Measurements from ENCODE around the gene FLRT1.

The FLRT1 gene

GRCh38 chr11:64057890-64058289 is 22.2 kb downstream of the FLRT1 start:
- Histone ChIP-seq H3K4me3 (ENCODE audit: low read length) (no peak overlapping the region), H3K9me3 (ENCODE audit: control insufficient read depth, low read length) (no peaks in the 10 kb centered on the region), H3K36me3 (ENCODE audit: control insufficient read depth, insufficient read depth, low read length) (no peaks in the 10 kb centered on the region), H3K4me1 (ENCODE audit: control insufficient read depth, insufficient read depth, low read length) (peaks cover 4% of the 10 kb centered on the region), H3K9ac (ENCODE audit: low read length) (no peak overlapping the region), H3K27me3 (ENCODE audit: control insufficient read depth, insufficient read depth, low read length) (peaks cover 23% of the 10 kb centered on the region)

DNA sequence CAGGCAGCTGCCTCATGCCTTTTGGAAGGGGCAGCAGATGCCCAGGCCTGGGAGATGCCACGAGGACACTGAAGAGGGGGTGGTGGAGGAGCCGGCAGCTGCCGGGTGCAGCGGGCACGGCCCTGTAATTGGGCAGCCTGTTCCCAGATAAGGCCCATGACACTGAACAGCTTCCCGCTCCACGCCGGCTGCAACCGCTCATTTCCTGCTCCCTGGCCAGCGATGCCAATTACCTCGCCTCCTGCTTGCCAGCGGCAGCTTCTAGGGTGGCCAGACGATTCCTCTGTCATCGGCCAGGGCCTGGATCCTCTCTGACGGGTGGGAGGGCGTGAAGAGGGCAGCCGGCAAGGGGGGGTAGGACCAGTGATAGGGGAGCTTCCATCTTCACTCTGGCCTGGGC is 22.8 kb downstream of the FLRT1 start:
- Histone ChIP-seq H3K27me3 (ENCODE audit: control insufficient read depth, insufficient read depth, low read length) (peaks cover 23% of the 10 kb centered on the region), H3K9ac (ENCODE audit: low read length) (no peak overlapping the region), H3K4me1 (ENCODE audit: control insufficient read depth, insufficient read depth, low read length) (peaks cover 4% of the 10 kb centered on the region), H3K36me3 (ENCODE audit: control insufficient read depth, insufficient read depth, low read length) (no peaks in the 10 kb centered on the region), H3K9me3 (ENCODE audit: control insufficient read depth, low read length) (no peaks in the 10 kb centered on the region), H3K4me3 (ENCODE audit: low read length) (no peak overlapping the region)

GRCh38 chr11:64059339-64060140 is 23.8 kb downstream of the FLRT1 start:
- H3K4me1 ChIP-seq (ENCODE audit: control insufficient read depth, insufficient read depth, low read length): peaks cover 4% of the 10 kb centered on the region
- no peak overlapping the region for H3K4me3 ChIP-seq (ENCODE audit: low read length)
- no peaks in the 10 kb centered on the region for H3K36me3 ChIP-seq (ENCODE audit: control insufficient read depth, insufficient read depth, low read length)
- peaks cover 23% of the 10 kb centered on the region for H3K27me3 ChIP-seq (ENCODE audit: control insufficient read depth, insufficient read depth, low read length)
- no peak overlapping the region for H3K9ac ChIP-seq (ENCODE audit: low read length)
- no peaks in the 10 kb centered on the region for H3K9me3 ChIP-seq (ENCODE audit: control insufficient read depth, low read length)

- Histone ChIP-seq H3K9ac (ENCODE audit: low read length) (no peak overlapping the region), H3K36me3 (ENCODE audit: control insufficient read depth, insufficient read depth, low read length) (no peaks in the 10 kb centered on the region), H3K9me3 (ENCODE audit: control insufficient read depth, low read length) (no peaks in the 10 kb centered on the region), H3K4me3 (ENCODE audit: low read length) (no peak overlapping the region), H3K4me1 (ENCODE audit: control insufficient read depth, insufficient read depth, low read length) (peaks cover 4% of the 10 kb centered on the region), H3K27me3 (ENCODE audit: control insufficient read depth, insufficient read depth, low read length) (peaks cover 23% of the 10 kb centered on the region)
Measured at GRCh38 chr11:64060263-64060860, 24.6 kb downstream of the FLRT1 start.

GRCh38 chr11:64060861-64061444 is 25.2 kb downstream of the FLRT1 start:
- H3K27me3 ChIP-seq (ENCODE audit: control insufficient read depth, insufficient read depth, low read length): peaks cover 23% of the 10 kb centered on the region
- H3K36me3 ChIP-seq (ENCODE audit: control insufficient read depth, insufficient read depth, low read length): no peaks in the 10 kb centered on the region
- no peak overlapping the region for H3K4me3 ChIP-seq (ENCODE audit: low read length)
- H3K9ac ChIP-seq (ENCODE audit: low read length): no peak overlapping the region
- H3K9me3 ChIP-seq (ENCODE audit: control insufficient read depth, low read length): no peaks in the 10 kb centered on the region
- peaks cover 4% of the 10 kb centered on the region for H3K4me1 ChIP-seq (ENCODE audit: control insufficient read depth, insufficient read depth, low read length)

GRCh38 chr11:64062185-64063039 is 26.7 kb downstream of the FLRT1 start:
- H3K9ac ChIP-seq (ENCODE audit: low read length): no peak overlapping the region
- H3K9me3 ChIP-seq (ENCODE audit: control insufficient read depth, low read length): no peaks in the 10 kb centered on the region
- no peak overlapping the region for H3K4me3 ChIP-seq (ENCODE audit: low read length)
- H3K27me3 ChIP-seq (ENCODE audit: control insufficient read depth, insufficient read depth, low read length): peaks cover 23% of the 10 kb centered on the region
- H3K36me3 ChIP-seq (ENCODE audit: control insufficient read depth, insufficient read depth, low read length): no peaks in the 10 kb centered on the region
- peaks cover 4% of the 10 kb centered on the region for H3K4me1 ChIP-seq (ENCODE audit: control insufficient read depth, insufficient read depth, low read length)

DNA sequence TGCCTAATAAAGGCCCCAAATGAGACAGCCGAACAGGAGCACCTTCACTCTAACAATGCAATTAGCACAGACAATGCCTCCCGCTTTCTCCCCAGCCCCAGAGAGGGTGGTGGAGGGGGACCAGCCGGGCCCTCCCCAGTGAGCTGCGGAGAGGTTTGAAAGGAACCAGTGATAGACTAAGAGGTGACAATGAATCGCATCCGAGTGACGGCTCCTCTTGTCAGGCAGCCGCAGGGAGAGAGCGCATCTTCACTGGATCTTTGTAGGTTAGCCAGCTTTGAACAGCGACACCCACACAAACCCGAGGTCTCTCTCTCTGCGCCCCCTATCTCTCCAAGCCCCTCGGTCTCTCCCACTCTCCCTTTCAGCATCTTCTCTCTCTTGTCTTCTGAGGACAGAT is 28.0 kb downstream of the FLRT1 start:
- no peak overlapping the region for H3K9ac ChIP-seq (ENCODE audit: low read length)

DNA sequence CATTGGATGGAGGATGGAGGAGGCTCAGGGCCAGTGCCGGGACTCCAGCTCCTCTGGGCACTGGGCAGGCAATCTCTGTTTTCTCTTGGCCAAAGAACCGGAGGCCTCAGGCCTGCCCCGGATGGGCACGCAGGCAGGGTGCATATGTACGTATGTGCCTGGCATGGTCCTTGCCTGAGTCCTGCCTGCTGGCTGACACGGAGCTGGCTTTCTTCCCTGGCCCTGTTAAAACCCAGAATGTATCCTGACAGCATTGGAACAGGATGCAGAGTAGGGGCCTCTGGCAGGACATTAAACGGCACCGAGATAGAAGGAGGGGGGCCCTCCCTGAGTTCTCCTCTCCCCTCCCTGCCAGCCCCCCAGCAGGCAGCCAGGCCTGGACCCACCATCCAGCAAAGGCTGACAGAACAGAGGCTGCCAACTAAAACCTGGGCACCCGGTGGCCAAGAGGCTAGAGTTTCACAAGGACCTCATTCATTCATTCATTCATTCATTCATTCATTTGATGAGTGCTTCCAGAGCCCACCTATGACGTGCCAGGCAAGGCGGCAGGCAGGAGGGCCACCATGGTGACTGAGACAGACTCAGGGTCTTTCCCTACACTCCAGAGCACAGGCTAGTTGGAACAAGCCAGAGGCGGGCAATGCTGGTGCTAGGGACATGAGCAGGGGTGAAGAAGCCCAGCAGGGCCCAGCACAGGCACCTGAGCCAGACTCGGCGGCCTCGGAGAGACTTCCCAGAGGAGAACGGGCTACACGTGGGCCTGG is 28.8 kb downstream of the FLRT1 start:
- Histone ChIP-seq H3K4me3 (ENCODE audit: low read length) (no peak overlapping the region), H3K27me3 (ENCODE audit: control insufficient read depth, insufficient read depth, low read length) (peaks cover 26% of the 10 kb centered on the region), H3K9me3 (ENCODE audit: control insufficient read depth, low read length) (no peaks in the 10 kb centered on the region), H3K4me1 (ENCODE audit: control insufficient read depth, insufficient read depth, low read length) (peaks cover 4% of the 10 kb centered on the region), H3K36me3 (ENCODE audit: control insufficient read depth, insufficient read depth, low read length) (no peaks in the 10 kb centered on the region), H3K9ac (ENCODE audit: low read length) (no peak overlapping the region)

More for the DNA sequence above, 28.0 kb downstream of the FLRT1 start:
- Histone ChIP-seq H3K4me1 (ENCODE audit: control insufficient read depth, insufficient read depth, low read length) (peaks cover 4% of the 10 kb centered on the region), H3K36me3 (ENCODE audit: control insufficient read depth, insufficient read depth, low read length) (no peaks in the 10 kb centered on the region), H3K9me3 (ENCODE audit: control insufficient read depth, low read length) (no peaks in the 10 kb centered on the region), H3K4me3 (ENCODE audit: low read length) (no peak overlapping the region), H3K27me3 (ENCODE audit: control insufficient read depth, insufficient read depth, low read length) (peaks cover 23% of the 10 kb centered on the region)

- Histone ChIP-seq H3K4me1 (ENCODE audit: control insufficient read depth, insufficient read depth, low read length) (peaks cover 4% of the 10 kb centered on the region), H3K36me3 (ENCODE audit: control insufficient read depth, insufficient read depth, low read length) (no peaks in the 10 kb centered on the region), H3K9me3 (ENCODE audit: control insufficient read depth, low read length) (no peaks in the 10 kb centered on the region), H3K9ac (ENCODE audit: low read length) (no peak overlapping the region), H3K4me3 (ENCODE audit: low read length) (no peak overlapping the region), H3K27me3 (ENCODE audit: control insufficient read depth, insufficient read depth, low read length) (peaks cover 26% of the 10 kb centered on the region)
Measured at GRCh38 chr11:64065141-64065465, 29.4 kb downstream of the FLRT1 start.

GRCh38 chr11:64065712-64066111 is 30.0 kb downstream of the FLRT1 start:
- Histone ChIP-seq H3K4me3 (ENCODE audit: low read length) (no peak overlapping the region), H3K27me3 (ENCODE audit: control insufficient read depth, insufficient read depth, low read length) (peaks cover 20% of the 10 kb centered on the region), H3K36me3 (ENCODE audit: control insufficient read depth, insufficient read depth, low read length) (no peaks in the 10 kb centered on the region), H3K9me3 (ENCODE audit: control insufficient read depth, low read length) (no peaks in the 10 kb centered on the region), H3K4me1 (ENCODE audit: control insufficient read depth, insufficient read depth, low read length) (peaks cover 4% of the 10 kb centered on the region), H3K9ac (ENCODE audit: low read length) (no peak overlapping the region)

DNA sequence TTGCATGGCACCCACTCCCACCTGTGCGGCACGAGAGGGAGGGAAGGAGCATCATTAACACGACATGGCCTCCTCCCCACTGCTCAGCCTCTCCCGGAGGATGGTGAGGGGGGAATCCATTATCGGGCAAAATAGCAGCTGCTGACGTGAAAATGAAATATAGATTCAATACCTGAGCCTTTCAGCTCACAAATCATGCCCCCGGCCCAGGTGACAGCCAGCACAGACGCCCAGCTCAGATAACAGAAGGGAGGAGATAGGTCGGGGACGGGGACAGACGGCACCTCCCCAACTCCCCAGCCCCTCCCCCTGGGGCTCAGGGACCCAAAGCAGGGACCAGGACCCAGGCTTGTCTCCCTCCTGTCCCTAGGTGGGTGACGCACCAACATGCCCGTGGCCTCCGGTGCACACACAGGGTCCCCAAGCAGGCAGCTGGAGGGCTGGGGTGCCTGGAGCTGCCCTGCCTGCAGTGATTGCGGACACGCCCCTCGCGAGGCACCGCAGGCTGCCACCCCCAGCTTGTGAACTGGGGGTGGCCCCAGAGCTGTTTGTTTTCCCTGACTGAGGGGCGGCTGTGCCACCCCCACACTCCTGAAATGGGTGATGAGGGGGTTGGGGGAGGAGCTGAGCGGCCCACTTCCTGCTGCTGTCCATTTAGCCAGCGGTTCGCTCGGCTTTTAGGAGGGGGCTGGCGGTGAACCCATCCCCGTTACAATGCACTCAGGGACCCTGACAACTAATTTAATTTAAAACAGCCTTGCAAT is 31.7 kb downstream of the FLRT1 start:
- no peak overlapping the region for H3K9ac ChIP-seq (ENCODE audit: low read length)
- no peaks in the 10 kb centered on the region for H3K9me3 ChIP-seq (ENCODE audit: control insufficient read depth, low read length)
- H3K4me3 ChIP-seq (ENCODE audit: low read length): no peak overlapping the region
- peaks cover 5% of the 10 kb centered on the region for H3K27me3 ChIP-seq (ENCODE audit: control insufficient read depth, insufficient read depth, low read length)
- H3K36me3 ChIP-seq (ENCODE audit: control insufficient read depth, insufficient read depth, low read length): no peaks in the 10 kb centered on the region
- no peaks in the 10 kb centered on the region for H3K4me1 ChIP-seq (ENCODE audit: control insufficient read depth, insufficient read depth, low read length)

Measured in mucosa of stomach (tissue), 1 donor.